Memory B cell (primary cell): ENCODE data around the gene PDZD2.
"Not testable (repeated sequence)": the region's sequence is repeated elsewhere in the genome, so short reads cannot be mapped to it uniquely, and the experiment has no call there.

ENCODE experiments used
- ATAC-seq: fragments of 150-1000 bp; cut with Tn5 transposase; 2 replicates; pipeline ENCODE4 v1.10.0; 2021; ENCODE audit warnings: low read depth, mild to moderate bottlenecking, moderate library complexity
- DNase-seq, 2 donors: peaks; one replicate each; pipeline ENCODE4 v3.0.0; 2022; ENCODE audit warnings: low spot score in 2 of 2
- H3K27ac Mint-ChIP-seq: one replicate; pipeline ENCODE4 v1.8.0; 2022; ENCODE audit warnings: mild to moderate bottlenecking, moderate library complexity, mixed read lengths
- H3K27me3 Mint-ChIP-seq: one replicate; pipeline ENCODE4 v1.8.0; 2022; ENCODE audit warnings: mixed read lengths
- H3K36me3 Mint-ChIP-seq: one replicate; pipeline ENCODE4 v1.8.0; 2022; ENCODE audit warnings: mild to moderate bottlenecking, mixed read lengths
- H3K4me1 Mint-ChIP-seq: one replicate; pipeline ENCODE4 v1.8.0; 2022; ENCODE audit warnings: mixed read lengths
- H3K4me3 Mint-ChIP-seq: one replicate; pipeline ENCODE4 v1.8.0; 2022; ENCODE audit warnings: mild to moderate bottlenecking, moderate library complexity, mixed read lengths
- H3K9me3 Mint-ChIP-seq: one replicate; pipeline ENCODE4 v1.8.0; 2022; ENCODE audit warnings: mixed read lengths

PDZD2 gene

DNA sequence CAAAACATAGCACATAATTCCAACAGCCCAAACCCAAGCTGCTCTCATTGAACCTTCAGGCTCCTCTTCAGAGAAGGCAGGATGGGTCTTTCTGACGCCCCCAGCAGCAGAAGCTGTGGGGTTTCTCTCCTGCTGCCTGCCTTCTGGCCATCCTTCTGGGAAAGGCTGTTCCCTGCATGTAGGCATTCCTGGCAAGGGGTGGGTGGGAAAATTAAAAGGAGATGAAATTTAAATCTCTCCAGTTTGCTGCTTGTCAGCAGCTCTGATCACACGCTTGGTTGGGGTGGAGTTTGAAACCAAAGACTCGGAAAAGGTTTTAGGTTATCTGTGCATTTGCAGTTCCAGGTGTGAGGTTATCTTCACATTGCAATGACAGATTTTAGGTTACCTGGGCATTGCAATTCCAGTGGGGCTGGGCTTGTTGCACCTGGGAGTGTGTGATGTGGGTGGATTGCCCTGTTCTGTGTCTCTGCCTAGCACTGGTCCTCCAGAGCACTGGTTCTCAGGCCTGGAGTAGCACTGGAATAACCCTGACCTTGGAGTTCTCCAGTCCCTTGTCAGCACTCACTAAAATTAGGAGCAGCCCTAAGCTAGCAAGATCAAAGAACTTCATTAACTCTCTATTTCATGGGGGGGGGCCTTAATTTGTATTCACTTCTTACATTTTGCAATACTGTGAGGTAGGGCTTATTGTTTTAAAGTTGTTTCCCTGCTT lies 109.7 kb downstream of the PDZD2 start:
- no peak for DNase-seq
- Mint-ChIP-seq H3K27me3 (peaks cover 2% of the 10 kb centered on the region), H3K4me1 (no peaks in the 10 kb centered on the region), H3K27ac (no peak overlapping the region), H3K4me3 (no peak overlapping the region), H3K9me3 (peaks cover 2% of the 10 kb centered on the region), H3K36me3 (no peaks in the 10 kb centered on the region)
- ATAC-seq: no peak

DNA sequence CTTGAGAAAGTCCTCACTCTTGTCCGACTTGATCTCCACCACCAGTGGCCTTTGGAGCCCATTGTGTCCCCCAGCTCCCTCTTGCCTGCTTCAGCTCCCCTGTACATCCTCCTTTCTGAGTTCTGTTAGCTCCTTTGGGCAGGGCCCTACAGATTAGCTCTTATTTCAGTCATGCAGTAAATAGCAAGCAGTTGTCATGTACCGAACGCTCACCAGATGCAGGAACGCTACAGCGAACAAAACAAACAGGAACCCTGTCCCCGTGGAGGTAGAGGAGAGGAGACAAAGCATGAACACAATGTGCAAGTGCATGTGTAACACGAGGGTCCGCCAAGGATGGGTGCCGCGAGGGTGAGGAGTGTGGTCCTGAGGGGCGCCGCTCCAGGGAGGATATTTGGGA lies 111.3 kb downstream of the PDZD2 start:
- Mint-ChIP-seq H3K36me3 (no peaks in the 10 kb centered on the region), H3K9me3 (peaks cover 2% of the 10 kb centered on the region), H3K4me3 (no peak overlapping the region), H3K27me3 (peaks cover 2% of the 10 kb centered on the region), H3K27ac (no peak overlapping the region), H3K4me1 (no peaks in the 10 kb centered on the region)
- DNase-seq: no peak
- no peak for ATAC-seq

DNA sequence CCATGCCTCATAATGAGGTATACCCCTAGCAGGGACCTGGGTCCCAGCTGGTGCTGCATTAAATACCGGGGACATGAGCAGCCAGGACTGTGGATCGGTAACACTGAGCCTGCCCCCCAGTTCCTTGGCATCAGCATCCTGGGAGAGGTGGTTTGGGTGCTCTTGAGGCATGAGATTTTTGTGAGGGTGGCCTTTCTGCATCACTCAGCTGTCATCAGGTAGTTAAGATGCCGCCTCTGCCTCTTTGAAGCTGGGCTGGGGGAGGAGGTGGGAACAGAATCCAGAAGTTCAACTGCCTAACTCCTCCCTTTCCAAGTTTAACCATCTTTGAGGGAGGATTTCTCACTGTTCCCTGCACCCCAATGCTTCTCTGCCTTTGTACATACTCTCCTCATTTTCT lies 112.7 kb downstream of the PDZD2 start:
- DNase-seq: no peak
- no peaks in the 10 kb centered on the region for H3K27me3 Mint-ChIP-seq
- no peaks in the 10 kb centered on the region for H3K36me3 Mint-ChIP-seq
- H3K4me3 Mint-ChIP-seq: no peak overlapping the region
- no peaks in the 10 kb centered on the region for H3K4me1 Mint-ChIP-seq
- ATAC-seq: no peak
- peaks cover 2% of the 10 kb centered on the region for H3K9me3 Mint-ChIP-seq
- H3K27ac Mint-ChIP-seq: no peak overlapping the region

DNA sequence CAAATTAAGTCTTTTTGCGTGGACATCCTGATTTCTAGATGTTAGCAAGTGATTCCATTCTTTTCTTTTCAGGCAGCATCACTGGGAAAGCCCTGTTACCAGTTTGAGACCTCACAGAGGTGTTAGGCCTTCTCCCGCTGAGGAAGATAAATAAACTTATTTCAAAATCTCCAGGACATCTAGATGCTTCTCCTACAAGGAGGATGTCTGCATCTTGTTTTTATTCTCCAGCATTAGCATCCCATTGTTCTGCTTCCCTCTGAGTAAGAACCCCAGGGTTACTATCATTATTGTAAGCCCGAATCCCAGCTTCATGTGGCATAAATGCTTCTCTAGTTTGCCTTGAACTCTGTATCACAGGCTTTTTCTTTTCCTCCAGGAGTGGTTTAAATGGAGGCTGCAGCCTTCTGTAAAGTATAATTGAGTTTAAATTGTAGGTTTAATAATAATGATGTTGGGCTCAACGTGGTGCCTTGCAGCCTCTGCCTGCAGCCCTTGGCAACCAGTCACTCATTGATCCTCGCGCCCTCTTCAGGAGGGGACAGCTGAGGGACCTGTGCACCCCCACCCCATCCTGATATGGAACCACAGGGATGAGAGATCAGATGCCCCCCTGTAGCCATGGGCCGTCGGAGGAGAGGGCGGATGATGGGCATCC lies 114.9 kb downstream of the PDZD2 start:
- H3K27ac Mint-ChIP-seq: no peak overlapping the region
- peaks cover 2% of the 10 kb centered on the region for H3K9me3 Mint-ChIP-seq
- no peaks in the 10 kb centered on the region for H3K36me3 Mint-ChIP-seq
- ATAC-seq: no peak
- no peak for DNase-seq
- no peak overlapping the region for H3K4me3 Mint-ChIP-seq
- peaks cover 1% of the 10 kb centered on the region for H3K27me3 Mint-ChIP-seq
- H3K4me1 Mint-ChIP-seq: no peaks in the 10 kb centered on the region

DNA sequence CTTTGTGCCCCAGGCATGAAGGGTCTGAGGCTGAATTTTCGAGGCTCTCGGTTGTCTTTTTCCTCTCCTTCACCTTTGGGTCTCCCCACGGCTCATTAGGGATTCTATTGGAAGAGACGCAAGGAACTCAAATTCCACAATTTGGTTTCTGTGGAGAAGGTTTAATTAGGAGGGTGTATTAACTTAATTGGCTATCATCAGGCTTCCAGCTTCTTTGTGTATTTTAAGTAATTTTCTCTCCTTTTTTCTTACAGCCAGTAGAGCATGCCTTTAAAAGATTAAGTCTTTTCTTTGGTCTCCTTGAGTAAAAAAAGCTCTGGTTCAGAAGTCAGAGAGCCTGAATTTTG lies 115.4 kb downstream of the PDZD2 start:
- Mint-ChIP-seq H3K9me3 (peaks cover 2% of the 10 kb centered on the region), H3K27me3 (peaks cover 2% of the 10 kb centered on the region), H3K4me3 (no peak overlapping the region), H3K27ac (no peak overlapping the region), H3K36me3 (no peaks in the 10 kb centered on the region), H3K4me1 (no peaks in the 10 kb centered on the region)
- ATAC-seq (no peak), DNase-seq (no peak)

DNA sequence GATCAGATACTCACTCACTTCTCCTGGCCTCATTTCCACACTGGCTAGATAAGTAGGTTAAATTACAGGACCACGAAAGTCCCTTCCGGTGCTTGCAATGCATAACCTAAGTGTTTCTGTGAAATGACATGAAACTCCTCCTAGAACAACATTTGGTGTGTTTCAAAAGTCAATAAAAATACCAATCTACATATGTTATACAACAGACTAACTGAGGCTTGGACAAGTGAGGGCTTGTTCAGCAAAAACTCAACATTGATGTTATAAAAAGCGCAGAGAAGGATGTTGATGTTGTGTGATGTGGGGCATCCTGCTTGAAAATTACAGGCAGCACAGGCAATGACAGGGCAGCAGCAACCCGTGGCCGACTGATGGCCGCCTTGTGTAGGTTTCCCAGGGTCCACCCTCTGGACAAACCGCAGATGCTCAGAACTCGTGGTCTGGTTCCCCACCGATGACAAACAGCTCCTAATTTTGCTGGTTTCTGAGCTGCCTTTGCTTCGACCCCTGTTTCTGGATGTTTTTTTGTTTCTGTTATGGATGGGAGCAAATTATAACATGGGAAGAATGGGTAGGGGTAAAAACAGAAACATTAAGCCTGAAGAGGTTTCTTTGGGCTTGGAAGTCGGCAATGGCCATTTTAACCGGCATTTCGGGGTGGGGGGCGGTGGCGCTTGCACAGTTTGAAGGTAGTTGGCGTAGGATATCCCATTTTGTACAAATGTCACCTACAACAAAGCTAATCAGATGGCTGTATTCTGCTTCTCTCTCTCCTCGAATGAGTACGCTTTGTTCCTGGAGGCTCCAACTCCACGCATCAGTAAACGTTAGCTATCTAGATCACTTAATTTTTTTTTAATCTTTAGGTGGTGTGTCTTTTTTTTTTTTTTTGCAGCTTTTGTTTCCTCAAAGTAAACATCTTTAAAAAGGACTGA lies 116.1 kb downstream of the PDZD2 start:
- no peak overlapping the region for H3K27ac Mint-ChIP-seq
- no peaks in the 10 kb centered on the region for H3K36me3 Mint-ChIP-seq
- no peak overlapping the region for H3K4me3 Mint-ChIP-seq
- peaks cover 2% of the 10 kb centered on the region for H3K9me3 Mint-ChIP-seq
- ATAC-seq (no peak), DNase-seq (no peak)
- no peaks in the 10 kb centered on the region for H3K4me1 Mint-ChIP-seq
- H3K27me3 Mint-ChIP-seq: peaks cover 3% of the 10 kb centered on the region

DNA sequence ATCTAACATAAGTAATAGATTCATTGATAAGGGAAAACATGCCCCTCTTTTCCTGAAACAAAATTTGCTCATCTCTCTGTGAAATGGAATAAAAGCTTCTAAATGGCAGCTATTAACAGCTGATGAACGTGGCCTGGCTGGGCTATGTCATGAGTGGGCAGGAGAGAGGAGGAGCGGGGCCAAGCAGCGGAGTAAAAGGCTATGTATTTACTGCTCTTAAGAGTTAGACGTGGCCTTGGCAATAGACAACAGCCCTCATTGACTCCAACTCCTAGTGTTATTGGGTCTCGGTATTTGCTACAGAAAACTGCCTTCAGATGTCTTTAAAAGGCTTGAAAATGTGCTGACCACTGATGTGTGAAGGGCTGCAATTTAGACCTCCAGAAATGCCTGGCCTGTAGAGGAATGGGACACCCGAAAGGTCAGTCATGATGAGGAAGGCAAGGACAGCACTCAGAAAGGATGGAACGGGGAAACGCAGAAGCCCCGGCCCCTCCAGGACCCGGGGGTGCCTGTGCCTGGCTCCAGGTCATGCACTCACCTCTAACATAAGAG lies 116.8 kb downstream of the PDZD2 start:
- Mint-ChIP-seq H3K27me3 (peaks cover 3% of the 10 kb centered on the region), H3K9me3 (peaks cover 2% of the 10 kb centered on the region), H3K4me3 (no peak overlapping the region), H3K4me1 (no peaks in the 10 kb centered on the region), H3K36me3 (no peaks in the 10 kb centered on the region), H3K27ac (no peak overlapping the region)
- ATAC-seq (no peak), DNase-seq (no peak)

DNA sequence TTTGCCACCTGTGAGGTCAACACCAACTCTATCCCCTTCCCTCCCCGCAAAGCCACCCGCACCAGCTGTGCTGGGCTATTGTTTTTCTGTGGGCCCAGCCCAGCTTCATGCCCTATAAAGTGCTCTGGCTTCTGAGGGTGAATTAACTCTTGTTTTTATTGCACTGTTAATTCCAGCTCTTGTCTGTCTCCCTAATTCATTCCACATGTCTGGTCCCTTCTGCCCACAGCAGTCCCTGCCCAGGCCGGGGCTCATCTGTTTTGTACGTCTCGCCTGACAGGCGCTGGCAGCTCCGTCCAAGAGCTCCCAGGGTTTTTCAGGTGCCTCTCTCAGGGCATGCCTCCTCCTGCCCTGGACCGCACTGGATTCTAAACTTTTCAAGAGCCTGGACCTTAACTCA lies 118.9 kb downstream of the PDZD2 start:
- Mint-ChIP-seq H3K4me1 (no peaks in the 10 kb centered on the region), H3K4me3 (no peak overlapping the region), H3K27me3 (peaks cover 3% of the 10 kb centered on the region), H3K9me3 (peaks cover 4% of the 10 kb centered on the region), H3K27ac (no peak overlapping the region), H3K36me3 (no peaks in the 10 kb centered on the region)
- no peak for ATAC-seq
- DNase-seq: no peak

DNA sequence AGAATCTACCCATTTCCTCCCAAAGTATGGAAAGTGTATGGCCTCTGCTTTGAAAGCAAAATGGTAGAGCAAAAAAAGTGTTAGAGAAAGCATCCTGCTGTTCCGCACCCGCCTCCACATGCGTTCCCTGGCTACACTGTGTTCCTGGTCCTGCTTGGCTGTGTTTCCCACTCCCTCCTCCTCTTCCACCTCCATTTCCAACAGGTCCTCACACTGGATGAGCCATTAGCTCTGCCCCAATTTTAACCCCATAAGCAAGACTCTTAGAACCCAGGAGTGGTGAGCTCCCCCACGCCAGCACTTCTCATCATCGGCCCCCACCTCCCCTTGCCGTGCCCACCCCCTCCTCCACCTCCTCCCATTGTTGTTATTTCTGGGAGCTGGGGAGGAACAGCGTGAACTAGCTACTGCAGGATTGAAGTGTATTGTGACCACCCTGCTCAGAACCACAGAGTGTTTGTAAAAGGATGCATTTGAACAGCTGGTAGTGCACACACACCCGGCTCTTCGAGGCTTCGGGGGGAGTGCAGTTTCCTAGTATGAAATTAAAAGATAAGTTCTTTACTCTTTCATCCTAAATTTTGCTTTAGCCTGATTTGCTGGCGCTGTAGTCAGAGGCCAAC lies 120.0 kb downstream of the PDZD2 start:
- Mint-ChIP-seq H3K36me3 (no peaks in the 10 kb centered on the region), H3K27ac (no peak overlapping the region), H3K4me3 (no peak overlapping the region), H3K27me3 (peaks cover 3% of the 10 kb centered on the region), H3K4me1 (no peaks in the 10 kb centered on the region), H3K9me3 (peaks cover 4% of the 10 kb centered on the region)
- ATAC-seq: no peak
- no peak for DNase-seq

DNA sequence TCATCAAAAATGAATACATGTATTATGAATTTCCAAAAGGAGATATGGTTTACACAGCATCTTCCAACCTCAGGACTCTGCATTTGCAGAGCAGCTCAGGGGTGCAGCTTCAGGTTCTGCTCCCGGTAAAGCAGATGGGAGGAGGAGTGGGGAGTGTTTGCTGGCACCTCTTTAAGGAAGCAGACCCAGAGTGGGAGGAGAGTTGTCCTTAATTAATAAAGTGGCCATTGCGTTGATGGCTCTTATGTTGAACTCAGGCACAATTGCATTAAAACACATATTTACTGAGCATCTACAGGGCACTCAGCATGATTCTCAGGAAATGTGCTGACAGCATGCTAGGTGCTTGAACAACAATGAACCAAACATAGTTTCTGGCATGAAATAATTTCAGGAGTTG lies 121.0 kb downstream of the PDZD2 start:
- H3K36me3 Mint-ChIP-seq: no peaks in the 10 kb centered on the region
- DNase-seq: no peak
- no peaks in the 10 kb centered on the region for H3K4me1 Mint-ChIP-seq
- H3K27me3 Mint-ChIP-seq: peaks cover 3% of the 10 kb centered on the region
- H3K9me3 Mint-ChIP-seq: peaks cover 4% of the 10 kb centered on the region
- no peak for ATAC-seq
- H3K27ac Mint-ChIP-seq: no peak overlapping the region
- no peak overlapping the region for H3K4me3 Mint-ChIP-seq

DNA sequence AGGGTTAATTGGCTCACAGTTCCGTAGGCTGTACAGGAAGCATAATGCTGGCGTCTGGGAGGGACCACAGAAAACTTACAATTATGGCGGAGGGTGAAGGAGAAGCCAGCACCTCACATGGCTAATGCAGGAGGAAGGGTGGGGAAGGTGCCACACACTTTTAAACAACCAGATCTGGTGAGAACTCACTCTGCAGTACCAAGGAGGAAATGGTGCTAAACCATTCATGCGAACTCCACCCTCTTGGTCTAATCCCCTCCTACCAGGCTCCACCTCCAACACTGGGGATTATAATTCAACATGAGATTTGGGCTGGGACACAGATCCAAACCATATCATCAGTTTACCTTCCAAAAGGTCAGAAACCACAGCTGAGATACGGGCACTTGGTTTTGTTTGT lies 122.9 kb downstream of the PDZD2 start:
- H3K4me1 Mint-ChIP-seq: no peaks in the 10 kb centered on the region
- DNase-seq: no peak
- ATAC-seq: no peak
- H3K4me3 Mint-ChIP-seq: no peak overlapping the region
- no peaks in the 10 kb centered on the region for H3K36me3 Mint-ChIP-seq
- H3K27me3 Mint-ChIP-seq: peaks cover 5% of the 10 kb centered on the region
- H3K9me3 Mint-ChIP-seq: peaks cover 4% of the 10 kb centered on the region
- H3K27ac Mint-ChIP-seq: no peak overlapping the region

DNA sequence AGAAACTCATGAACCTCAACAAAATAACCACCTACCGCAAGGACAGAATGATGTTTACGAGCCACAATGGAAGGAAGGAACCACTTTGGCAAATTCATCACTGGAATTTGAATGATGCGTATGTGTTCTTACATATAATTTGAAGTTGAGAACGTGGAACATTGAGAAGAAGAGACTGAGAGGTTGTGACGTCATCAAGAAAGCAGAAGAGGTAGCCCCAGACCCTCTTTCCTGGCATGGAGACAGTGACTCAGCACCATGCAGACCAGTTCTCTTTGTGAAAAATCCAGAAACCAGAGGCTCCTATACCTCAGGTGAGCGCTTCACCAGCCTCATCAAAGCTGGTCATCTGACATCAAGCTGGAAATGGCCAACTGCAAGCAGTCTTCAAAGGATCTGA lies 124.5 kb downstream of the PDZD2 start:
- DNase-seq (no peak), ATAC-seq (no peak)
- Mint-ChIP-seq H3K36me3 (no peaks in the 10 kb centered on the region), H3K27me3 (peaks cover 8% of the 10 kb centered on the region), H3K4me1 (no peaks in the 10 kb centered on the region), H3K9me3 (peaks cover 4% of the 10 kb centered on the region), H3K27ac (no peak overlapping the region), H3K4me3 (no peak overlapping the region)

DNA sequence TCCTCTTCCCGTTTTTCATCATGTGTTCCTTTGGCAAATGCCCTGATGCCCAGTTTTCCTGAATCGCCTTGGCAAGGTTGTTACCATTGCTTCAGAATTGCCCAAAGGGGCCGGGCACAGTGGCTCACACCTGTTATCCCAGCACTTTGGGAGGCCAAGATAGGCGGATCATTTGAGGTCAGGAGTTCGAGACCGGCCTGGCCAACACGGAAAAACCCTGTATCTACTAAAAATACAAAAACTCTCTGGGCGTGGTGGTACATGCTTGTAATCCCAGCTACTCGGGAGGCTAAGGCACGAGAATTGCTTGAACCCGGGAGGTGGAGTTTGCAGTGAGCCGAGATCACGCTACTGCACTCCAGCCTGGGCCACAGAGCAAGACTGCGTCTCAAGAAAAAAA lies 125.8 kb downstream of the PDZD2 start:
- ATAC-seq, H3K27me3 Mint-ChIP-seq, H3K9me3 Mint-ChIP-seq, H3K4me3 Mint-ChIP-seq, H3K4me1 Mint-ChIP-seq, H3K36me3 Mint-ChIP-seq, H3K27ac Mint-ChIP-seq, DNase-seq: not testable (repeated sequence)
